SK-N-SH treated with all-trans-retinoic acid at 6 μM for 48 hours (cell line): Measurements from ENCODE around the gene DDA1.
"Not testable (repeated sequence)": the region's sequence is repeated elsewhere in the genome, so short reads cannot be mapped to it uniquely, and the experiment has no call there.

Source experiments
- ATAC-seq: fragments of 200-7000 bp; cut with Tn5 transposase; 3 replicates; pipeline ENCODE4 v1.9.1; 2020; ENCODE audit warnings: mild to moderate bottlenecking, moderate library complexity
- ARNTL ChIP-seq: fragments of 450-650 bp; formaldehyde crosslinking; IDR thresholded peaks from 2 replicates; pipeline ENCODE4 v1.5.0; 2020; ENCODE audit warnings: low read depth, mild to moderate bottlenecking, moderate library complexity, borderline replicate concordance
- BACH2 ChIP-seq: fragments of 250-450 bp; sonication (Bioruptor Pico); IDR thresholded peaks from 2 replicates; pipeline ENCODE4 v1.9.0; 2021; ENCODE audit warnings: mild to moderate bottlenecking, borderline replicate concordance
- CSDC2 ChIP-seq: fragments of 250-450 bp; sonication (Bioruptor Pico); IDR thresholded peaks from 2 replicates; pipeline ENCODE4 v1.5.0; 2020; ENCODE audit warnings: mild to moderate bottlenecking, moderate library complexity
- ESRRG ChIP-seq: fragments of 250-450 bp; sonication (Bioruptor Pico); IDR thresholded peaks from 2 replicates; pipeline ENCODE4 v1.6.1; 2021; ENCODE audit warnings: mild to moderate bottlenecking
- GLIS3 ChIP-seq: fragments of 250-450 bp; sonication (Bioruptor Pico); IDR thresholded peaks from 2 replicates; pipeline ENCODE4 v1.5.0; 2020; ENCODE audit warnings: mild to moderate bottlenecking, moderate library complexity
- ISL1 ChIP-seq: fragments of 250-450 bp; sonication (Bioruptor Pico); IDR thresholded peaks from 2 replicates; pipeline ENCODE4 v2.1.2; 2022; ENCODE audit warnings: mild to moderate bottlenecking, moderate library complexity
- OSR1 ChIP-seq: fragments of 250-450 bp; sonication (Bioruptor Pico); IDR thresholded peaks from 2 replicates; pipeline ENCODE4 v1.8.0; 2022; ENCODE audit warnings: moderate library complexity, mild to moderate bottlenecking, inconsistent platforms
- PPARA ChIP-seq: fragments of 250-450 bp; sonication (Bioruptor Pico); IDR thresholded peaks from 2 replicates; pipeline ENCODE4 v1.5.0; 2020; ENCODE audit warnings: mild to moderate bottlenecking, borderline replicate concordance
- RARB ChIP-seq: fragments of 250-450 bp; sonication (Bioruptor Pico); IDR thresholded peaks from 2 replicates; pipeline ENCODE4 v1.8.0; 2021; ENCODE audit warnings: mild to moderate bottlenecking, moderate library complexity
- SNAI2 ChIP-seq: fragments of 250-450 bp; sonication (Bioruptor Pico); IDR thresholded peaks from 2 replicates; pipeline ENCODE4 v1.5.0; 2020; ENCODE audit warnings: mild to moderate bottlenecking, moderate library complexity
- TCF4 ChIP-seq: fragments of 250-450 bp; sonication (Bioruptor Pico); IDR thresholded peaks from 2 replicates; pipeline ENCODE4 v1.8.0; 2021; ENCODE audit warnings: mild to moderate bottlenecking, moderate library complexity, borderline replicate concordance
- TOX ChIP-seq: fragments of 250-450 bp; sonication (Bioruptor Pico); IDR thresholded peaks from 2 replicates; pipeline ENCODE4 v1.8.0; 2021; ENCODE audit warnings: mild to moderate bottlenecking, moderate library complexity, borderline replicate concordance
- ZC3H10 ChIP-seq: fragments of 250-450 bp; sonication (Bioruptor Pico); IDR thresholded peaks from 2 replicates; pipeline ENCODE4 v1.5.1; 2021; ENCODE audit warnings: mild to moderate bottlenecking, moderate library complexity
- ZFP3 ChIP-seq: fragments of 250-450 bp; sonication (Bioruptor Pico); IDR thresholded peaks from 2 replicates; pipeline ENCODE4 v1.5.0; 2020; ENCODE audit warnings: mild to moderate bottlenecking, moderate library complexity
- ZFP30 ChIP-seq: fragments of 450-650 bp; formaldehyde crosslinking; IDR thresholded peaks from 2 replicates; pipeline ENCODE4 v1.5.0; 2022; ENCODE audit warnings: mild to moderate bottlenecking, moderate library complexity
- ZNF565 ChIP-seq: fragments of 450-650 bp; formaldehyde crosslinking; conservative IDR thresholded peaks from 2 replicates; pipeline ENCODE4 v1.5.0; 2020; ENCODE audit warnings: low read depth, mild to moderate bottlenecking, moderate library complexity
- ZNF8 ChIP-seq: fragments of 450-650 bp; formaldehyde crosslinking; IDR thresholded peaks from 2 replicates; pipeline ENCODE4 v1.5.0; 2020; ENCODE audit warnings: mild to moderate bottlenecking, moderate library complexity
- TF ChIP-seq, protein P1 (sequence below): fragments of 250-450 bp; sonication (Bioruptor Pico); IDR thresholded peaks from 2 replicates; pipeline ENCODE4 v1.8.0; 2020; ENCODE audit warnings: mild to moderate bottlenecking, moderate library complexity, borderline replicate concordance
- TF ChIP-seq, protein P2 (sequence below): fragments of 250-450 bp; sonication (Bioruptor Pico); IDR thresholded peaks from 2 replicates; pipeline ENCODE4 v1.5.1; 2021; ENCODE audit warnings: mild to moderate bottlenecking, moderate library complexity
- TF ChIP-seq, protein P3 (sequence below): fragments of 250-450 bp; sonication (Bioruptor Pico); IDR thresholded peaks from 2 replicates; pipeline ENCODE4 v1.8.0; 2021; ENCODE audit warnings: low read depth, mild to moderate bottlenecking, moderate library complexity, borderline replicate concordance
- TF ChIP-seq, protein P4 (sequence below): fragments of 250-450 bp; sonication (Bioruptor Pico); IDR thresholded peaks from 2 replicates; pipeline ENCODE4 v1.5.0; 2020; ENCODE audit warnings: mild to moderate bottlenecking, moderate library complexity

The DDA1 gene

DNA sequence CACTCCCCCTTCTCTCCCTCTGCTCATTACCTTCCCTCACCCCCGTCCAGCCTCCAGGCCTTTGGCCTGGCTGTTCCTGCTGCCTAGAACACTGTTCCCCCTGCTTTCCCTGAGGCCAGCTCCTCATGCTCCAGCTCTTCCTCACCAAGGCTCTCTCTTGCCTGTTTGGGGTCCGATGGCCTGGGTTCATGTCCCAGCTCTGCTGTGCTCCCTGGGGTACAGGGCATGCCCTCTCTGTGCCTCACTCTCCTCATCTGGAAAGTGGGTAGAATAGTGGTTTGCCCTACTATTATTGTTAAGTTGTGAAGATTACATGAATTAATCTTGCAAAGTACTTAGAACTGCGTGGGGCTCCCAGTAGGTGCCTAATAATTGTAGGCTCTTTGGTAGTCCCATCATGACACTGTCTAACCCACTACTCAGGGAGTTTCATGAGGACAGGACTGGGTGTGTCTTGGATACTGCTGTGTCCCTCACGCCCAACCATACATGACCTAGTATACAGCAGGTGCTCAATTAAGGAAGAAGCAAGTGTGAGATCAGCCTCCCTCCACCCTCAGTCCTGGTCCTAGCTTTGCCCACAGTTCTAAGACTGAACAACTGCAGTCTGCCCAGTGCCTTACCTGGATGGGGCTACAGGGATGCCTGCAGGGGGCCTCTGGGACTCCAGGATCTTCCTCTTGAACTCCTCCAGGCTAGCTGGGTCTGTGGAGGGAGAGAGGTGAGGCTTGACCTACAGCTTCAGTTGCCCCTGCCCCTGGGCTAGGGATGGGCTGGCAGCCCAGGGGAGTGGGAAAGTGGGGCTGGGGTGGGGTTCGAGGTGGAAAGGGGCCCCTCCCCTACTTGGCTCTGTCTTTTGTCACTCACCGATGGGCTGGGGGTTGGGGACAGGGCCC, 50.8 kb downstream of the DDA1 start:
- no peak for TF ChIP-seq CSDC2 (CRISPR knock-in tag)
- no peak for TF ChIP-seq BACH2 (CRISPR knock-in tag)
- TF ChIP-seq, protein P1, sequence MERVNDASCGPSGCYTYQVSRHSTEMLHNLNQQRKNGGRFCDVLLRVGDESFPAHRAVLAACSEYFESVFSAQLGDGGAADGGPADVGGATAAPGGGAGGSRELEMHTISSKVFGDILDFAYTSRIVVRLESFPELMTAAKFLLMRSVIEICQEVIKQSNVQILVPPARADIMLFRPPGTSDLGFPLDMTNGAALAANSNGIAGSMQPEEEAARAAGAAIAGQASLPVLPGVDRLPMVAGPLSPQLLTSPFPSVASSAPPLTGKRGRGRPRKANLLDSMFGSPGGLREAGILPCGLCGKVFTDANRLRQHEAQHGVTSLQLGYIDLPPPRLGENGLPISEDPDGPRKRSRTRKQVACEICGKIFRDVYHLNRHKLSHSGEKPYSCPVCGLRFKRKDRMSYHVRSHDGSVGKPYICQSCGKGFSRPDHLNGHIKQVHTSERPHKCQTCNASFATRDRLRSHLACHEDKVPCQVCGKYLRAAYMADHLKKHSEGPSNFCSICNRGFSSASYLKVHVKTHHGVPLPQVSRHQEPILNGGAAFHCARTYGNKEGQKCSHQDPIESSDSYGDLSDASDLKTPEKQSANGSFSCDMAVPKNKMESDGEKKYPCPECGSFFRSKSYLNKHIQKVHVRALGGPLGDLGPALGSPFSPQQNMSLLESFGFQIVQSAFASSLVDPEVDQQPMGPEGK (CRISPR knock-in tag): no peak
- no peak for TF ChIP-seq ZFP30 (CRISPR knock-in tag)
- TF ChIP-seq TCF4 (CRISPR knock-in tag): no peak
- TF ChIP-seq, protein P2, sequence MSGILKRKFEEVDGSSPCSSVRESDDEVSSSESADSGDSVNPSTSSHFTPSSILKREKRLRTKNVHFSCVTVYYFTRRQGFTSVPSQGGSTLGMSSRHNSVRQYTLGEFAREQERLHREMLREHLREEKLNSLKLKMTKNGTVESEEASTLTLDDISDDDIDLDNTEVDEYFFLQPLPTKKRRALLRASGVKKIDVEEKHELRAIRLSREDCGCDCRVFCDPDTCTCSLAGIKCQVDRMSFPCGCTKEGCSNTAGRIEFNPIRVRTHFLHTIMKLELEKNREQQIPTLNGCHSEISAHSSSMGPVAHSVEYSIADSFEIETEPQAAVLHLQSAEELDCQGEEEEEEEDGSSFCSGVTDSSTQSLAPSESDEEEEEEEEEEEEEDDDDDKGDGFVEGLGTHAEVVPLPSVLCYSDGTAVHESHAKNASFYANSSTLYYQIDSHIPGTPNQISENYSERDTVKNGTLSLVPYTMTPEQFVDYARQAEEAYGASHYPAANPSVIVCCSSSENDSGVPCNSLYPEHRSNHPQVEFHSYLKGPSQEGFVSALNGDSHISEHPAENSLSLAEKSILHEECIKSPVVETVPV (CRISPR knock-in tag): no peak
- no peak for TF ChIP-seq ZC3H10
- TF ChIP-seq ARNTL (CRISPR knock-in tag): no peak
- no peak for TF ChIP-seq ZNF8
- TF ChIP-seq, protein P3, sequence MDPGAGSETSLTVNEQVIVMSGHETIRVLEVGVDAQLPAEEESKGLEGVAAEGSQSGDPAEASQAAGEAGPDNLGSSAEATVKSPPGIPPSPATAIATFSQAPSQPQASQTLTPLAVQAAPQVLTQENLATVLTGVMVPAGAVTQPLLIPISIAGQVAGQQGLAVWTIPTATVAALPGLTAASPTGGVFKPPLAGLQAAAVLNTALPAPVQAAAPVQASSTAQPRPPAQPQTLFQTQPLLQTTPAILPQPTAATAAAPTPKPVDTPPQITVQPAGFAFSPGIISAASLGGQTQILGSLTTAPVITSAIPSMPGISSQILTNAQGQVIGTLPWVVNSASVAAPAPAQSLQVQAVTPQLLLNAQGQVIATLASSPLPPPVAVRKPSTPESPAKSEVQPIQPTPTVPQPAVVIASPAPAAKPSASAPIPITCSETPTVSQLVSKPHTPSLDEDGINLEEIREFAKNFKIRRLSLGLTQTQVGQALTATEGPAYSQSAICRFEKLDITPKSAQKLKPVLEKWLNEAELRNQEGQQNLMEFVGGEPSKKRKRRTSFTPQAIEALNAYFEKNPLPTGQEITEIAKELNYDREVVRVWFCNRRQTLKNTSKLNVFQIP: no peak
- no peak for TF ChIP-seq TOX (CRISPR knock-in tag)
- TF ChIP-seq, protein P4, sequence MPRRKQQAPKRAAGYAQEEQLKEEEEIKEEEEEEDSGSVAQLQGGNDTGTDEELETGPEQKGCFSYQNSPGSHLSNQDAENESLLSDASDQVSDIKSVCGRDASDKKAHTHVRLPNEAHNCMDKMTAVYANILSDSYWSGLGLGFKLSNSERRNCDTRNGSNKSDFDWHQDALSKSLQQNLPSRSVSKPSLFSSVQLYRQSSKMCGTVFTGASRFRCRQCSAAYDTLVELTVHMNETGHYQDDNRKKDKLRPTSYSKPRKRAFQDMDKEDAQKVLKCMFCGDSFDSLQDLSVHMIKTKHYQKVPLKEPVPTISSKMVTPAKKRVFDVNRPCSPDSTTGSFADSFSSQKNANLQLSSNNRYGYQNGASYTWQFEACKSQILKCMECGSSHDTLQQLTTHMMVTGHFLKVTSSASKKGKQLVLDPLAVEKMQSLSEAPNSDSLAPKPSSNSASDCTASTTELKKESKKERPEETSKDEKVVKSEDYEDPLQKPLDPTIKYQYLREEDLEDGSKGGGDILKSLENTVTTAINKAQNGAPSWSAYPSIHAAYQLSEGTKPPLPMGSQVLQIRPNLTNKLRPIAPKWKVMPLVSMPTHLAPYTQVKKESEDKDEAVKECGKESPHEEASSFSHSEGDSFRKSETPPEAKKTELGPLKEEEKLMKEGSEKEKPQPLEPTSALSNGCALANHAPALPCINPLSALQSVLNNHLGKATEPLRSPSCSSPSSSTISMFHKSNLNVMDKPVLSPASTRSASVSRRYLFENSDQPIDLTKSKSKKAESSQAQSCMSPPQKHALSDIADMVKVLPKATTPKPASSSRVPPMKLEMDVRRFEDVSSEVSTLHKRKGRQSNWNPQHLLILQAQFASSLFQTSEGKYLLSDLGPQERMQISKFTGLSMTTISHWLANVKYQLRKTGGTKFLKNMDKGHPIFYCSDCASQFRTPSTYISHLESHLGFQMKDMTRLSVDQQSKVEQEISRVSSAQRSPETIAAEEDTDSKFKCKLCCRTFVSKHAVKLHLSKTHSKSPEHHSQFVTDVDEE (CRISPR knock-in tag): no peak
- TF ChIP-seq ESRRG (CRISPR knock-in tag): no peak
- no peak for TF ChIP-seq OSR1
- TF ChIP-seq ZFP3: no peak
- no peak for TF ChIP-seq SNAI2 (CRISPR knock-in tag)
- TF ChIP-seq RARB (CRISPR knock-in tag): no peak
- ATAC-seq: no peak

DNA sequence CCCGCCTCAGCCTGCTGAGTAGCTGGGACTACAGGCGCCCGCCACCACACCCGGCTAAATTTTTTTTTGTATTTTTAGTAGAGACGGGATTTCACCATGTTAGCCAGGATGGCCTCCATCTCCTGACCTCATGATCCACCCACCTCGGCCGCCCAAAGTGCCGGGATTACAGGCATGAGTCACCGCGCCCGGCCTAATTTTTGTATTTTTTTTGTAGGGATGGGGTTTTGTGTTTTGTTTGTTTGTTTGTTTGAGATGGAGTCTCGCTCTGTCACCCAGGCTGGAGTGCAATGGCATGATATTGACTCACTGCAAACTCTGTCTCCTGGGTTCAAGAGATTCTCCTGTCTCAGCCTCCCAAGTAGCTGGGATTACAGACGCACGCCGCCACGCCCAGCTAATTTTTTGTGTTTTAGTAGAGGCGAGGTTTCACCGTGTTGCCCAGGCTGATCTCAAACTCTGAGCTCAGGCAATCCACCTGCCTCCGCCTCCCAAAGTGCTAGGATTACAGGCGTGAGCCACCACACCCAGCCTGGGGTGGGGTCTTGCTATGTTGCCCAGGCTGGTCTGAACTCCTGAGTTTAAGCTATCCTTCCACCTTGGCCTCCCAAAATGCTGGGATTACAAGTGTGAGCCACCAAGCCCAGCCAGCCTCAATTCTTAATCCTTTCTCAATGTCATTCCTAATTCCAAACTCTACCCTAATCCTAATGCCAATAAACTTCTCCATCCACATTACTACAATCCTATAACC, 54.7 kb downstream of the DDA1 start:
- ATAC-seq: not testable (repeated sequence)

- TF ChIP-seq GLIS3 (CRISPR knock-in tag): no peak
- no peak for TF ChIP-seq ARNTL (CRISPR knock-in tag)
- no peak for TF ChIP-seq ZFP30 (CRISPR knock-in tag)
- no peak for TF ChIP-seq ZNF565 (CRISPR knock-in tag)
- no peak for TF ChIP-seq ZFP3
- TF ChIP-seq, protein P2 (CRISPR knock-in tag): no peak
- no peak for TF ChIP-seq BACH2 (CRISPR knock-in tag)
- no peak for TF ChIP-seq ZC3H10
- no peak for TF ChIP-seq OSR1
- TF ChIP-seq ISL1 (CRISPR knock-in tag): no peak
- TF ChIP-seq, protein P3: no peak
- no peak for TF ChIP-seq PPARA (CRISPR knock-in tag)
- ATAC-seq: no peak
These were observed 56.0 kb downstream of the DDA1 start for GRCh38 chr19:17365361-17365760.
